Measurements from ENCODE around the gene DOP1B.

DNA sequence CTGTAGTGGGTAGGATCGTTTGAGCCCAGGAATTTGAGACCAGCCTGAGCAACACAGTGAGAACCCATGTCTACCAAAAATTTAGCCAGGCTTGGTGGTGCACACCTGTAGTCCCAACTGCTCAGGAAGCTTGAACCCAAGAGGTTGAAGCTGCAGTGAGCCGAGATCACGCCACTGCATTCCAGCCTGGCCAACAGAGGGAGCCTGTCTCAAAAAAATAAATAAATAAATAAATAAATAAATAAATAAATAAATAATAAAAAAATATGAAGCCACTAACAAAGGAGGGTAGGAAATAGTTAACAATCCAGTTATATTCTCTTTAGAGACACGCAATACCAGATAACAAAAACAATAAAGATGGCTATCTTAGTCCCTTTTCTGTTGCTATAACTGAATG is 33.6 kb upstream of the DOP1B start:
- peak in 4 of 6 experiments; percentile 4 to 26 (median 19) for TF ChIP-seq CTCF (IDR thresholded peaks at IDR 0.05)
- no peak for TF ChIP-seq POLR2A (IDR thresholded peaks at IDR 0.05)

Data from Peyer's patch (tissue), 4 donors.